GM18519 (cell line): ENCODE measurements around the gene MTHFSD.
A peak's percentile ranks its signal among the peaks of the same experiment; 100 is the strongest.

ENCODE experiments used
- ATAC-seq: cut with Tn5 transposase; IDR thresholded peaks from one replicate; pipeline ENCODE4 v1.9.1; 2021; ENCODE audit warnings: mild to moderate bottlenecking, moderate library complexity; ENCODE audit not compliant: unreplicated experiment, low FRiP score

The MTHFSD gene

DNA sequence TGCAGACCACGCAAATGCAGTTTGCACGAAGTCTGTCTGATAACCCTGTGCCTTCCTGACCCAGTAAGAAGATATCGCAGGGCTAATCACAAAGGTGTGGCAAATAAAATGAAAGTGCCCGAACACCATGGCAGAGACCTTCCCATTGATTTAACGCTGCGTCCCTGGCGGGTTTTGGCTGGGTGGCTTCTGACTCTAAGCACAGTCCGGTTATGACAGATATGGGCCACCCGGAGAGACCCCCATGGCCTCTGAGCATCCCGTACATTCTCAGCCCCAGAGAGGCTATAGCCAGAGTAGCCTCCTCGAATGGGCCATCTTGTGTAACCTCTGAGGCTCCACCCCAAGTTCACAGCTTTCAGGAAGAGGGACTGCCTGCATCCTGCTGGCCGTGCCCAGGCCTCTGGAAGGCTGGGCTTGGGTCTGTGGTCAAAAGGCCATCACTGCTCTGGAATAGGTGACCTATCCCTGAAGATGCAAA, 17.0 kb upstream of the MTHFSD start:
- no peak for ATAC-seq

DNA sequence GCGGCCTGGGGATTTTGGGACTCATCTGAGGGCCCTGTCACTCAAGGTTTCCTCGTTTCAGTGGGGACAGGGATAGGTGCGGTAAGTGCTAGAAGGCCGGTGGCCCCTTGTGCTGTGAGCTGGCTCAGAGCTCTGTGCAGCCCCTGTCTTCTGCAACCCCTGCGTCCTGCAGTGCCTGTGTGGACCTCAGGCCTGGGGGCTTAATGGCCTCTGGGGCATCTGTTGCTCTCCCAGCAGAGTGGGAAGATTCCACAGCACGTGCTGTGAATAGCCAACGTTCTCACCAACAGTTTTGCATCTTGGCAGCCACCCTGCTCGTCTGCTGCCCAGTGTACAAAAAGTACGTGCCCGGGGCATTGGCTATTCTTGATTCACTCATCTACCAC, 16.5 kb upstream of the MTHFSD start:
- no peak for ATAC-seq

DNA sequence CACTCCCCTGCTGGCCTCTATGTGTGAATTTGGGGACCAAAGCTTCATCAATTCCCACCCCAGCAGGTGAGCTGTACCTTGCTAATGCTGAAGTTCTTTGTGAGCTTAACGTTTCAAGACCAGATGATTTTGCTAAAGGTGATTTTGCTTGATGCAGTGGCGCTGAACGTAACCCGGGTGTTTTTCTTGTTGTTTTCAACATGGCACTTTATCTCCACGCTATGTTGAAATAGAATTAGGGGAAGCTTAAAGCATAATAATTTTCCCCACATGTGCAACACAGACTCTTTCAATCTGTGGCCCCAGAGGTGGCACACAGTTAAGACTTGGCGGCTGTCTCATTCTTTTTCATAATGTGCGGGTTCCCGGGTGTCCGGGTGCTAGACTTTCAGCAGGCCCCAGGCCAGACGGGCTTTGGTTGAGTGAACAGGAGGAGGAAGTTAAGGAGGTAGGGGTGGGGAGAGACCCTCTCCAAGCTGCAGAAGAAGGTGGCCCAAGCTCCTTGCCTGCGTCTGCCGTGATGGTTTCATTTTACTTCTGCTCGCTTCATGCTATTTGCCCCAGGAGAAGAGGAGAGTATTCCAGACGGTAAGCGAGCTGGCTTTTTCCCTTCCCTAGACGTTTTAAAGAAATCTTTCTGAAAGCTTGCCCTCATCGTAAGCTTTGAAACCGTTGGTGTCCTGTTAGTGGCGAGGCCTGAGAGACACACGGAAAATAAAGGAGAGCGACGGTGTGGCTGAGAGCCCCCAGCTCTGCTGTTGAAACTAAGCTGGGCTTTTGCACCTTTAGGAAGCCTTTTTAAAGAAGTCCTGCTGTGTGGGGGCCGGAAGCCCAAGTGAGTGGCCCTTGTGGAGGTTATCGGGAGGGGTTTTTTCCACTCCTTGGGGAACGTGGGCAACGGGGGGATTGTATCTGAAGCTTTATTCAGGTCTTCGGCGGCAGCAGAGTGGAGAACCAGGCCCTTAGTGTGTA, 15.8 kb upstream of the MTHFSD start:
- ATAC-seq, result no peak

DNA sequence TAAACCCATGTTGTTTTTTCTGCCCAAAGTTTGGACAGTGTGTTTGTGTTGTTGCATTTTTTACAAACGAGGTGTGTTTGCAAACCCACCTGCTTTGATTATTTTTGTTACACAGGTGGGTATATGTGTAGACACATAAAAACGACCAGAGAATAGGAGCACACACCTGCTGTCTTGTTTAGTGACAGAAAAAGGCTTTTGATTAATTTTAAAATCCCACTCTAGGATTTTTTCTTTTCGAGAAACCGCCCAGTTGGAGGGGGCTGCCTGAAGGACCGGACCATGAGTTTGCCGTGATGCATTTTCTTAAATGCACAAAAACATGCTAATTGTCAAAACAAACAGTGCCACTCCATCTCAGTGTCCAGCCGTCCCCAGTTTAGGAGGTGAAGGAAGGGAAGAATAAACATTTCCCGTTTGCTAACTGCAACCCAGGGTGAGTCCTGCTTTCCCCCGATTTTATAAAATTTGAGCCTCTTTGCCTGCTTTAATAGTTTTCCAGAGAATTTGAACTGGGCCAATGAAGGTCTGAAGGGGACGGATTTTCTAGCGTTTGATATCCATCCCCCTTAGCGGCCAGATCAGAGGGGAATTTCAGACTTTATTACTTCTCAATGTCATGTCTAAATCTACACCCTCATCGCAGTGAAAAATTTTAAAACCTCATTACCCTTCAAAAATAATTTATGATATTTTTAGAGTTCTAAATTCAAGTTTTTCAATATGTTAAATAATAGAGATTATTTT, 14.8 kb upstream of the MTHFSD start:
- no peak for ATAC-seq

DNA sequence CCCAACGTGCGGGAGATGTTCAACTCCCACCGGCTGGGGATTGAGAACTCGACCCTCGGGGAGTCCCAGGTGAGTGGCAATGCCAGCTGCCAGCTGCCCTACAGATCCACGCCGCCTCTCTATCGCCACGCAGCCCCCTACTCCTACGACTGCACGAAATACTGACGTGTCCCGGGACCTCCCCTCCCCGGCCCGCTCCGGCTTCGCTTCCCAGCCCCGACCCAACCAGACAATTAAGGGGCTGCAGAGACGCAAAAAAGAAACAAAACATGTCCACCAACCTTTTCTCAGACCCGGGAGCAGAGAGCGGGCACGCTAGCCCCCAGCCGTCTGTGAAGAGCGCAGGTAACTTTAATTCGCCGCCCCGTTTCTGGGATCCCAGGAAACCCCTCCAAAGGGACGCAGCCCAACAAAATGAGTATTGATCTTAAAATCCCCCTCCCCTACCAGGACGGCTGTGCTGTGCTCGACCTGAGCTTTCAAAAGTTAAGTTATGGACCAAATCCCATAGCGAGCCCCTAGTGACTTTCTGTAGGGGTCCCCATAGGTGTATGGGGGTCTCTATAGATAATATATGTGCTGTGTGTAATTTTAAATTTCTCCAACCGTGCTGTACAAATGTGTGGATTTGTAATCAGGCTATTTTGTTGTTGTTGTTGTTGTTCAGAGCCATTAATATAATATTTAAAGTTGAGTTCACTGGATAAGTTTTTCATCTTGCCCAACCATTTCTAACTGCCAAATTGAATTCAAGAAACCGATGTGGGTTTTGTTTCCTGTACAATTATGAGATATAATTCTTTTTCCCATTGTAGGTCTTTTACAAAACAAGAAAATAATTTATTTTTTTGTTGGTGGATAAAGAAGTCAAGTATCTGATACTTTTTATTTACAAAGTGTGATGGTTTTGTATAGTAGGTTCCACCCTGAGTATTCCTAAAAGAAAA, 13.9 kb upstream of the MTHFSD start:
- ATAC-seq, result no peak

DNA sequence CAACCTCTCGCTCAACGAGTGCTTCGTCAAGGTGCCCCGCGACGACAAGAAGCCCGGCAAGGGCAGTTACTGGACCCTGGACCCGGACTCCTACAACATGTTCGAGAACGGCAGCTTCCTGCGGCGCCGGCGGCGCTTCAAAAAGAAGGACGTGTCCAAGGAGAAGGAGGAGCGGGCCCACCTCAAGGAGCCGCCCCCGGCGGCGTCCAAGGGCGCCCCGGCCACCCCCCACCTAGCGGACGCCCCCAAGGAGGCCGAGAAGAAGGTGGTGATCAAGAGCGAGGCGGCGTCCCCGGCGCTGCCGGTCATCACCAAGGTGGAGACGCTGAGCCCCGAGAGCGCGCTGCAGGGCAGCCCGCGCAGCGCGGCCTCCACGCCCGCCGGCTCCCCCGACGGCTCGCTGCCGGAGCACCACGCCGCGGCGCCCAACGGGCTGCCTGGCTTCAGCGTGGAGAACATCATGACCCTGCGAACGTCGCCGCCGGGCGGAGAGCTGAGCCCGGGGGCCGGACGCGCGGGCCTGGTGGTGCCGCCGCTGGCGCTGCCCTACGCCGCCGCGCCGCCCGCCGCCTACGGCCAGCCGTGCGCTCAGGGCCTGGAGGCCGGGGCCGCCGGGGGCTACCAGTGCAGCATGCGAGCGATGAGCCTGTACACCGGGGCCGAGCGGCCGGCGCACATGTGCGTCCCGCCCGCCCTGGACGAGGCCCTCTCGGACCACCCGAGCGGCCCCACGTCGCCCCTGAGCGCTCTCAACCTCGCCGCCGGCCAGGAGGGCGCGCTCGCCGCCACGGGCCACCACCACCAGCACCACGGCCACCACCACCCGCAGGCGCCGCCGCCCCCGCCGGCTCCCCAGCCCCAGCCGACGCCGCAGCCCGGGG, 12.9 kb upstream of the MTHFSD start:
- no peak for ATAC-seq

DNA sequence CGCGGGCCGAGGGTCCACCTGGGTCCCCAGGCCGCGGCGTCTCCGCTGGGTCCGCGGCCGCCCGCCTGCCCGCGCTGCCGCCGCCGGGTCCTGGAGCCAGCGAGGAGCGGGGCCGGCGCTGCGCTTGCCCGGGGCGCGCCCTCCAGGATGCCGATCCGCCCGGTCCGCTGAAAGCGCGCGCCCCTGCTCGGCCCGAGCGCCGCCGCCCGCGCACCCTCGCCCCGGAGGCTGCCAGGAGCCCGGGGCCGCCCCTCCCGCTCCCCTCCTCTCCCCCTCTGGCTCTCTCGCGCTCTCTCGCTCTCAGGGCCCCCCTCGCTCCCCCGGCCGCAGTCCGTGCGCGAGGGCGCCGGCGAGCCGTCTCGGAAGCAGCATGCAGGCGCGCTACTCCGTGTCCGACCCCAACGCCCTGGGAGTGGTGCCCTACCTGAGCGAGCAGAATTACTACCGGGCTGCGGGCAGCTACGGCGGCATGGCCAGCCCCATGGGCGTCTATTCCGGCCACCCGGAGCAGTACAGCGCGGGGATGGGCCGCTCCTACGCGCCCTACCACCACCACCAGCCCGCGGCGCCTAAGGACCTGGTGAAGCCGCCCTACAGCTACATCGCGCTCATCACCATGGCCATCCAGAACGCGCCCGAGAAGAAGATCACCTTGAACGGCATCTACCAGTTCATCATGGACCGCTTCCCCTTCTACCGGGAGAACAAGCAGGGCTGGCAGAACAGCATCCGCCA, 12.1 kb upstream of the MTHFSD start:
- ATAC-seq, result no peak

DNA sequence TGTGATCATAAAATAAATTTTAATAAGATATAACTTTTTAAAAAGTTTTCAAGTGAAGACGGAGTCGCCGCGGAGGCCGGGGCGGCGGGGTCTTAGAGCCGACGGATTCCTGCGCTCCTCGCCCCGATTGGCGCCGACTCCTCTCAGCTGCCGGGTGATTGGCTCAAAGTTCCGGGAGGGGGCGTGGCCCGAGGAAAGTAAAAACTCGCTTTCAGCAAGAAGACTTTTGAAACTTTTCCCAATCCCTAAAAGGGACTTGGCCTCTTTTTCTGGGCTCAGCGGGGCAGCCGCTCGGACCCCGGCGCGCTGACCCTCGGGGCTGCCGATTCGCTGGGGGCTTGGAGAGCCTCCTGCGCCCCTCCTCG, 11.5 kb upstream of the MTHFSD start, which contains the start of gene FOXC2:
Gene FOXC2 (plus strand): TSS at position 229 of the 365 bp plus-strand sequence. CDS start 507 bp downstream, outside the sequence.
- no peak for ATAC-seq

DNA sequence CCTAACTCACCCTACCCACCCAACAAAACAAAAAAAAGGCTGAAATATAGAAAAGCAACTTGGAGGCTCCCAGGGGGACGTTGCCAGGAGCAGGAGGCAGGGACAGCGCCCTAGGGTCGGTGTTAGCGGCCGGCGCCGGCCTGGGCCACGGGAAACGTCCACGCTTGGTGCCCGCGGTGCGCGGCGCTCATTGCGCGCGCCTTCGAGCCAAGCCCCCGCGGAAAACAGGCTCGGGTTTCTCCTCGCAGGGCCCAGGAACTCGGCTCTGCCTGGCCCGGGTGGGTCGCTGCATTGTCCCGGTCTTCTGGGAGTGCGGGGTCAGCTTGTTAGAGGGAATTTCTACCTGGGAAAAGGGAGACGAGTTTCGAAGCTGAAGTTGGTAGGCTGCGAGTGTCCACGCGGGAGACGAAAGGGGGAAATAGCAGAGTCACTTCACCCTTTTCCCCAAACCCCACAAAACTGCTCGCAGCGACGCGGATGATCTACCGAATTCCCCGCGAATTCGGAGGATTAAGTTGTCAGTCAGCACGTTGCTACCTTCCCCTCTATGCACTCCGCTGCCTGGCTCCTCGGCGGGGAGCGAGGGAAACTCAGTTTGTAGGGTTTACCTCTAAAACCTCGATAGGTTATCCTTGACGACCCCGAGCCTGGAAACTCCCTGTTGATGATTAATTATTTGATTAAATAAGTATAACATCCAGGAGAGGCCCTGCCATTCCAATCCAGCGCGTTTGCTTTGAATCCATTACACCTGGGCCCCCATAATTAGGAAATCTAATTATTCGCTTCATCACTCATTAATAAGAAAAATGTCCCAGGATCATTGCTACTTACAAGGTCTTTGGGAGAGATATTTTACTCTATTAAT, 10.8 kb upstream of the MTHFSD start:
- ATAC-seq, result no peak

DNA sequence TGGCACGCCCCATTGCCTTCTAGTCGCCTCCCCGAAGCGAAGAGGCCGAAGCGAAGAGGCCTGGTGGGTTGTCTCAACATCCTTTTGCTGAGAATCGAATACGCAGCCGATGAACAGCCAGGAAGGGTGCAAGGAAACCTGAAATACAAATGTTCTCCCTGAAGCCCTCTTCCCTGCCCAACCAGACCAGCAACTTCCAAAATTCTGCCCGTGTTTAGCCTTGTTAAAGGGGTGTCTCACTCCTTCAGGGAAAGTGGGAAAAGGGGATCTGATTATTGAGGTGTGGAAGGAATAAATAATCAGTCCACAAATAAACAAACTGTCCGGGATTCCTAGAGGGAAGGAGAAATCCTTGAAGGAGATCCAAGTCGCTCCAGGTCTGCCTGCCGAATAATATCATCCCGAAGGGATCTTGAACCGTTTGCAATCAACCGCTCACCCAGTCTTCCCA, 10.2 kb upstream of the MTHFSD start:
- no peak for ATAC-seq

DNA sequence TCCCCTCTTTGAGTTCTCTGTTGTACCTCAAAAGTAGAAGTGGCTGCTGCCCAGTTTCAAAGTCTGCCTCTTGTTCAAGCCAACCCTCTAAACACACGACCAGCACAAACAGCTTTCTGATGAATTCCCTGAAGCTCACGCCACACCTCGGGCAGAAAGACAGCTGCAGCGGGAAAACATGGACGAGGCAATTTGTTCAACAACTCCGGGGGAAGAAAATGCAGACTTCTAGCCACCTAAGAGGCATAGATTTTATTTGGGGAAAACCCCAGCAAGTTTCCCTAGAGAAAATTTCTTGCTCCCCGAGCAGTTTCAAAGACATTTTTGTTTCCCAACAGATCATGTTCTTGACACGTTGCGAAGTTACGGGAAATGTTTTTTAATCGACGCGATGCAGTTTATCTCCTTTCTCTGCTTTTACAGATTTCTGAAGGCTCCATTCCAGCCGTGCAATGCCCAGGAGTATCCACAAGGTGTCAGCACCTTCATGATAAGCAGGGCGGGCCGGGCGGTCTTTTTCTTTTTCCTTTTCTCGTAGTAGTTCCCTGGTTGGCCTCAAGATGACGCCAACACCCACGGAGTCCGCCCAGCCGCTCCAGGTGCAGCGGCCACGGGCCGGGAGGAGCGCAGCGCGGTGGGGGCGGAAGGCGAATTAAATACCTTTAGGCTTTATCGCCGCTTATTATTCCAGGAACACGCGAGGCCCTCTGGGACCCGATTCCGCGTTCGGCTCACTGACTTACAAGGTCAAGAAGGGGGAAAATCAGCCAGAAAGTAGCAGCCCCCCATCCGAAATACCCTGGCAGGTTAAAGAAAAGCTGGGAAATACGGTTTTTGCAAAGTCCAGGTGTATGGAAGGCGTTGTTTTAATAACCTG, 8.7 kb upstream of the MTHFSD start:
- ATAC-seq, result peak; percentile 44

DNA sequence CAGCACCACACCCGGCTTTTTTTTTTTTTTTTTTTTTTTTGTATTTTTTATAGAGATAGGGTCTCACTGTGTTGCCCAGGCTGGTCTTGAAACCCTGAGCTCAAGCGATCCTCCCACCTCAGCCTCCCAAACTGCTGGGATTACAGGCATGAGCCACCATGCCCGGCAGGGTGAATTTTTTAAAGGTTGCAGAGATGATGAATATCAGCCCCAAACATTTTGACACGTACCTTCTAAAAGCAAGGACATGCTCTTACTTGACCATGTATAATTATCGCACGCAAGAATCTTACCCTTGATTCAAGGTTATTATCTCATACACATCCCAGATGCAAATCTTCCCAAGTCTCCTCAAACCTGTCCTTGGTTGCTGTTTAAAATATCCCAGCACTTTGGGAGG, 7.3 kb upstream of the MTHFSD start:
- no peak for ATAC-seq

DNA sequence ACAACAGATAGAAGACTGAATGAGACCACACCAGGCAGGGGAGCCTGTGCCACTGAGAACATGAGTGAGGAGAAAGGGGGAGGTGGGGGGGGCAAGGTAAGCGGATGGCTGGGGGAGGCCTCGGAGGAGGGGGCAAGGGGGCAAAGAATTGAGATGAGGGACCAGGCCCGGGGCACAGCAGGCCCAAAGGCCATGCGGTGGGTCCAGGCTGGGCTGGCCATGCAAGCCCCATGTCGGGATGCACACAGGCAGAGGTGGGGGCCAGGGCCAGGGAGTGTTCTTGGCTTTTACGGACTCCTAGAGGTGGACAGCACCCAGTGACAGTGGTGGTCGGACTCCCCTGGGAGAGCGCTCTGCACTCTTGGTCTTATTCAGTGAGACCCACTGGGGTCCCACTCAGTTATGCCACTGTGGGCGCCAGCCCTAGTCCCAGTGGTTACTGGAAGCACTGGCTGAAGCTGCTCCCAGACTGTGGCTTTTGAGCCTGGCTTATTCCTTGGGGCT, 4.8 kb upstream of the MTHFSD start:
- ATAC-seq, result no peak

DNA sequence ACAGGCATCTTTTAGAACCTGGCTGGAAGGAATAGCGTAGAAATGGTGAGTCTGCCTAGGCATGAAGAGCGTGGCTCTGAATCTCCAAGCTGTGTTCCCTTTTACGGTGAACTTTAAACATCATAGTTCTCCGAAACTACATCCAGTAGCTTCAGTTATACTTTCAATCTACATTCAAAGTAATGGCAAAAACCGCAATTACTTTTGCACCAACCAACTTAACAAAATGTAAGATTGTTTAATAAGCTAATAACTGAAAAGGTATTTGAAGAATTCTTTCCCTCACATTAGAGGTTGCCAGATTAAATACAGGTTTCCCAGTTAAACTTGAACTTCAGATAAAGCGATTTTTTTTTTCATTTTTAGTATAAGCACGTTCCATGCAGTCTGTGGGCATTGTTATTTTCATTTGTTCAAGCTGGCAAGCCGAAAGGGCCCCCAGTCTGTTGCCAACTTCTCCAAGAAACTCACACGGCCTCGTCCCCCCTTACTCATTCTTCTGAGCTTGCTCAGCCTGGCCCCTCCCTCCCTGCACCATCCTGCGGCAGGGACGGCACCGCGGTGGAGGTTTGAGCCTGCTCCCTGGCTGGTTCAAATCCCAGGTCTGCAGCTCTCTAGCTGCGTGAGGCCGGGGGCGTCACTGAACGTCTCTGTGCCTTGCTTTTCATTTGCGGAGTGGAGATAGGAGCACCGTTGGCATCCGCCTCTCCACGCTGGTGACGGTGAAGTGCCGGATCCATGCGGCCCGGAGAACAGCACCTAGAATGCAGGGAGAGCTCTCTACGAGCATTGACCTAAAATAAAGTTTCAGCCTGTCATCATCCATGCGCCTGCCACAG, 3.5 kb upstream of the MTHFSD start:
- no peak for ATAC-seq

DNA sequence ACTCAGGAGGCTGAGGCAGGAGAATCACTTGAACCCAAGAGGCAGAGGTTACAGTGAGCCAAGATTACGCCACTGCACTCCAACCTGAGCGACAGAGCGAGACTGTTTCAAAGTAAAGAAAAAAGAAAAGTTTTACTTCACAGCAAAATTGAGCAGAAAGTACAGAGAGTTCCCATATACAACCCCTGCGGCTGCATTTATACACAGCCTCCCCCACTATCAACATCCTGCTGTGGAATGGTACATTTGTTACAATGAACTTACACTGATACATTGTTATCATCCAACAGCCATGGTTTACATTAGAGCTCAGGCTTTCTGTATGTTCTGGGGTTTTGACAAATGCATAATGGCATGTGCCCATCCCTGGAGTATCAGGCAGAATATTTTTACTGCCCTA, 2.6 kb upstream of the MTHFSD start:
- no peak for ATAC-seq

DNA sequence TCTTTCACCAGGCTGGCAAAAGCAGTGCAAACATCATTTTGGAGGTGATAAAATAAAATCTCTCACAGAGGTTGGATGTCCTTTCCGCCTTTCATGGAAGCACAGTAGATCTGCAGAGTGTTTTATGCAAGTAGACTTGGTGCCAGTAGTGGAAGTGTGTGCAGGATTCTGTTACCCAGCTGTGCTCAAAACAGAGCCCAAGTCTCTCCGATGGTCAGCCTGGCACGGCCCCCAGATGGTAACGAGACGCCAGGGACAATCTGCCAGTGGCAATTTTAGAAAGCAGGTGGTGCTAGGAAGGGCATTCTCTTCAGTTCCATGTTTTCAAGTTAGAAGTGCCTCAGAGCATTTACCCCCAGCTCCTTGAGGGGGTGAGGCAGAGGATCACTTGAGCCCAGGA, 1.5 kb upstream of the MTHFSD start:
- ATAC-seq, result no peak
